ENCODE results near the gene LYSMD2.

LYSMD2 gene

DNA sequence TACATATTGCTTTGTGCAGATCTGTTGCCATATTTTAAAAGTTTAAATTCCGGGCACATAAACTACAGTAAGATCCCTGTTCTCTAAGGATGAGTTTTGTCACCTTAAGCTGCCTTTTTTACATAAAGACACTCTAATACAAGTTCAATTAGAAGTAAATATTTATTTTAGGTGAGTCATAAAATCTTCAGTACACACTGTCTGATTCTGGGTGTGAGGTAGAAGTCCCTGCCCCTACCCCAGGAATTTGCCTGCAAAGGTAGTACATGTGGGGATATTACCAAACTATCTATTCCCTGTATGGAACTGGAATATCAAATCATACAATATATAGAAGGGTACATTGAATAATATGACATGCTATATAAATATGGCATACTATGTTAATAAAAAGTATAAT, 49.9 kb downstream of the LYSMD2 start:
- TF ChIP-seq, protein P1, sequence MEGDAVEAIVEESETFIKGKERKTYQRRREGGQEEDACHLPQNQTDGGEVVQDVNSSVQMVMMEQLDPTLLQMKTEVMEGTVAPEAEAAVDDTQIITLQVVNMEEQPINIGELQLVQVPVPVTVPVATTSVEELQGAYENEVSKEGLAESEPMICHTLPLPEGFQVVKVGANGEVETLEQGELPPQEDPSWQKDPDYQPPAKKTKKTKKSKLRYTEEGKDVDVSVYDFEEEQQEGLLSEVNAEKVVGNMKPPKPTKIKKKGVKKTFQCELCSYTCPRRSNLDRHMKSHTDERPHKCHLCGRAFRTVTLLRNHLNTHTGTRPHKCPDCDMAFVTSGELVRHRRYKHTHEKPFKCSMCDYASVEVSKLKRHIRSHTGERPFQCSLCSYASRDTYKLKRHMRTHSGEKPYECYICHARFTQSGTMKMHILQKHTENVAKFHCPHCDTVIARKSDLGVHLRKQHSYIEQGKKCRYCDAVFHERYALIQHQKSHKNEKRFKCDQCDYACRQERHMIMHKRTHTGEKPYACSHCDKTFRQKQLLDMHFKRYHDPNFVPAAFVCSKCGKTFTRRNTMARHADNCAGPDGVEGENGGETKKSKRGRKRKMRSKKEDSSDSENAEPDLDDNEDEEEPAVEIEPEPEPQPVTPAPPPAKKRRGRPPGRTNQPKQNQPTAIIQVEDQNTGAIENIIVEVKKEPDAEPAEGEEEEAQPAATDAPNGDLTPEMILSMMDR (conservative IDR thresholded peaks at IDR 0.05; ENCODE audit: low read length), result no peak
- no peak for TF ChIP-seq EZH2phosphoT487 (IDR thresholded peaks at IDR 0.05; ENCODE audit: borderline replicate concordance)
- H3K36me3 ChIP-seq (ENCODE audit: insufficient read depth, low read length), result no peaks in the 10 kb centered on the region

DNA sequence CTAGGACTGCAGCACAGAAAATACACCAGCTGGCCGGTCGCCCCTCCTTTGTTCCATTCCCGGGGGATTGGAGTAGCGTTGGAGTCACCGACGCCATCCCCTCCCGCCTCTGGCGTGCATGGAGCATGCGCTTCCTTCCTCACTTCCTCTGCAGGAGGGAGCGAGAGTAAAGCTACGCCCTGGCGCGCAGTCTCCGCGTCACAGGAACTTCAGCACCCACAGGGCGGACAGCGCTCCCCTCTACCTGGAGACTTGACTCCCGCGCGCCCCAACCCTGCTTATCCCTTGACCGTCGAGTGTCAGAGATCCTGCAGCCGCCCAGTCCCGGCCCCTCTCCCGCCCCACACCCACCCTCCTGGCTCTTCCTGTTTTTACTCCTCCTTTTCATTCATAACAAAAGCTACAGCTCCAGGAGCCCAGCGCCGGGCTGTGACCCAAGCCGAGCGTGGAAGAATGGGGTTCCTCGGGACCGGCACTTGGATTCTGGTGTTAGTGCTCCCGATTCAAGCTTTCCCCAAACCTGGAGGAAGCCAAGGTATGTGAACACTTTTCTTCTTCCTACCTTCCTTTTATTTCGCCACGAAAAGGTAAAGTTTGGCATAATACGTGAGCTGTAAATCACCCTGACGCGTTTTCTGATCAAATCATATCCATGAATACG, 56.0 kb downstream of the LYSMD2 start, which contains the start of gene SCG3:
TSS of gene SCG3 (plus strand) at position 201 of the 661 bp plus-strand sequence. CDS start at position 454, 253 bp downstream.
- Histone ChIP-seq H3K4me2 (ENCODE audit: low read depth, low read length, poor library complexity, severe bottlenecking) (no peak within 1 kb of the TSS), H3K9ac (ENCODE audit: low read depth, low read length, poor library complexity, severe bottlenecking) (no peak within 1 kb of the TSS), H3K4me3 (ENCODE audit: low read length, poor library complexity, severe bottlenecking) (no peak within 1 kb of the TSS)

More for the DNA sequence above, 49.9 kb downstream of the LYSMD2 start:
- Histone ChIP-seq H3K4me2 (ENCODE audit: low read depth, low read length, poor library complexity, severe bottlenecking) (no peak overlapping the region), H3K79me2 (ENCODE audit: insufficient read depth, low read length) (no peaks in the 10 kb centered on the region), H3K4me1 (ENCODE audit: insufficient read depth, low read length, poor library complexity, severe bottlenecking) (no peaks in the 10 kb centered on the region), H4K20me1 (ENCODE audit: insufficient read depth, low read length, poor library complexity, severe bottlenecking) (no peaks in the 10 kb centered on the region), H2AFZ (ENCODE audit: low read length) (no peak overlapping the region), H3K9me3 (ENCODE audit: insufficient read depth, low read depth, low read length) (no peaks in the 10 kb centered on the region), H3K9ac (ENCODE audit: low read depth, low read length, poor library complexity, severe bottlenecking) (no peak overlapping the region), H3K27me3 (ENCODE audit: insufficient read depth, low read length, poor library complexity, severe bottlenecking) (no peaks in the 10 kb centered on the region), H3F3A (ENCODE audit: low read depth) (no peaks in the 10 kb centered on the region), H3K4me3 (ENCODE audit: low read length, poor library complexity, severe bottlenecking) (no peak overlapping the region), H3K9me2 (replicated peaks; ENCODE audit: low read depth, low read length) (no peaks in the 10 kb centered on the region)

DNA sequence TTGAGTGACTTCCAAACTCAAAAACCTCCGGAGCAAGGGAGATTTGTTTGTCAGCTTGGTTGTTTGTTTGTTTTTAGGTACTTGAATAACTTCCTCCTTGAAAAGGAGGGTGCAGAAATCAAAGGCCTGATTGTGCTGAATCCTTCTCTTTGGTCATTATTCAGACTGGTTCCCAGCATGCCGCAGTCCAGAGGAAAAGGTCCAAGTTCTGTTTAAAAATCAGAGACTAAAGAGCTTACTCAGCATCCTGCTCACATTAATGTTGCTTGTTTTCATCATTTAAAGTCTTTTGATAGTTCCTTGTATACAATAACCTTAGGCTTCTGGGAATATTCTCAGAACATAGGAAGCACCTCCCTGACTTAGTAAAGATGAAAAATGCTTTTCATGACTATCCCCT, 57.1 kb downstream of the LYSMD2 start:
- H3K79me2 ChIP-seq (ENCODE audit: insufficient read depth, low read length), result no peaks in the 10 kb centered on the region
- H4K20me1 ChIP-seq (ENCODE audit: insufficient read depth, low read length, poor library complexity, severe bottlenecking), result no peaks in the 10 kb centered on the region
- H3K4me1 ChIP-seq (ENCODE audit: insufficient read depth, low read length, poor library complexity, severe bottlenecking), result no peaks in the 10 kb centered on the region
- no peaks in the 10 kb centered on the region for H3K9me2 ChIP-seq (replicated peaks; ENCODE audit: low read depth, low read length)
- H3K27me3 ChIP-seq (ENCODE audit: insufficient read depth, low read length, poor library complexity, severe bottlenecking), result no peaks in the 10 kb centered on the region
- no peaks in the 10 kb centered on the region for H3K36me3 ChIP-seq (ENCODE audit: insufficient read depth, low read length)
- H3K4me2 ChIP-seq (ENCODE audit: low read depth, low read length, poor library complexity, severe bottlenecking), result no peak overlapping the region
- H2AFZ ChIP-seq (ENCODE audit: low read length), result no peak overlapping the region
- no peak for TF ChIP-seq EZH2phosphoT487 (IDR thresholded peaks at IDR 0.05; ENCODE audit: borderline replicate concordance)
- TF ChIP-seq, protein P1 (conservative IDR thresholded peaks at IDR 0.05; ENCODE audit: low read length), result no peak
- no peaks in the 10 kb centered on the region for H3F3A ChIP-seq (ENCODE audit: low read depth)
- H3K9ac ChIP-seq (ENCODE audit: low read depth, low read length, poor library complexity, severe bottlenecking), result no peak overlapping the region
- H3K9me3 ChIP-seq (ENCODE audit: insufficient read depth, low read depth, low read length), result no peaks in the 10 kb centered on the region
- no peak overlapping the region for H3K4me3 ChIP-seq (ENCODE audit: low read length, poor library complexity, severe bottlenecking)

More for the DNA sequence above, 56.0 kb downstream of the LYSMD2 start, which contains the start of gene SCG3:
- Histone ChIP-seq H3K4me1 (ENCODE audit: insufficient read depth, low read length, poor library complexity, severe bottlenecking) (no peaks in the 10 kb centered on the region), H3K79me2 (ENCODE audit: insufficient read depth, low read length) (no peaks in the 10 kb centered on the region), H3K36me3 (ENCODE audit: insufficient read depth, low read length) (no peaks in the 10 kb centered on the region), H3K9me3 (ENCODE audit: insufficient read depth, low read depth, low read length) (no peaks in the 10 kb centered on the region), H3K27me3 (ENCODE audit: insufficient read depth, low read length, poor library complexity, severe bottlenecking) (no peaks in the 10 kb centered on the region), H3K9me2 (replicated peaks; ENCODE audit: low read depth, low read length) (no peaks in the 10 kb centered on the region), H3F3A (ENCODE audit: low read depth) (no peaks in the 10 kb centered on the region), H2AFZ (ENCODE audit: low read length) (no peak within 1 kb of the TSS), H4K20me1 (ENCODE audit: insufficient read depth, low read length, poor library complexity, severe bottlenecking) (no peaks in the 10 kb centered on the region)
- TF ChIP-seq, protein P1 (conservative IDR thresholded peaks at IDR 0.05; ENCODE audit: low read length), result no peak
- no peak for TF ChIP-seq EZH2phosphoT487 (IDR thresholded peaks at IDR 0.05; ENCODE audit: borderline replicate concordance)

Data from Loucy (cell line).